ENCODE measurements around the gene GIT2. TPM values are rescaled to one million over a fixed set of nuclear protein-coding genes. Genes with fewer than 3 reads are reported as not detected.

Gene GIT2
- total RNA-seq, 1 donor: 43.4 TPM

- peak overlapping the region; percentile 39 for H2AFZ ChIP-seq (ENCODE audit: low read length)
- no peaks in the 10 kb centered on the region for H3K27me3 ChIP-seq (ENCODE audit: insufficient read depth, low read length)
- peak; percentile 58 for DNase-seq (ENCODE audit: insufficient read length, low spot score, missing footprints)
- peaks cover 11% of the 10 kb centered on the region for H4K20me1 ChIP-seq (ENCODE audit: insufficient read depth, low read length)
- peak overlapping the region; percentile 95 for H3K27ac ChIP-seq (ENCODE audit: low read depth, low read length)
- TF ChIP-seq CTCF (IDR thresholded peaks at IDR 0.05; ENCODE audit: extremely low read depth, low read depth, low read length): no peak
- H3K4me2 ChIP-seq (ENCODE audit: insufficient read depth, low read length): peak overlapping the region; percentile 96
- H3K4me1 ChIP-seq (ENCODE audit: insufficient read depth, low read length): peaks cover 38% of the 10 kb centered on the region
- no peaks in the 10 kb centered on the region for H3K9me3 ChIP-seq (ENCODE audit: low read depth, low read length)
- H3K4me3 ChIP-seq (ENCODE audit: insufficient read depth, low read length): peak overlapping the region; percentile 90
- H3K79me2 ChIP-seq (ENCODE audit: insufficient read depth, low read length): peaks cover 59% of the 10 kb centered on the region
- peaks cover 14% of the 10 kb centered on the region for H3K36me3 ChIP-seq (ENCODE audit: insufficient read depth, low read length)
Measured at GRCh38 chr12:109999983-110000505, 3.9 kb upstream of the GIT2 start.

- Histone ChIP-seq H2AFZ (ENCODE audit: low read length) (peak overlapping the region; percentile 39), H3K36me3 (ENCODE audit: insufficient read depth, low read length) (peaks cover 14% of the 10 kb centered on the region), H3K4me2 (ENCODE audit: insufficient read depth, low read length) (peak overlapping the region; percentile 96), H3K27ac (ENCODE audit: low read depth, low read length) (peak overlapping the region; percentile 95), H3K27me3 (ENCODE audit: insufficient read depth, low read length) (no peaks in the 10 kb centered on the region), H4K20me1 (ENCODE audit: insufficient read depth, low read length) (peaks cover 15% of the 10 kb centered on the region), H3K79me2 (ENCODE audit: insufficient read depth, low read length) (peaks cover 59% of the 10 kb centered on the region), H3K4me3 (ENCODE audit: insufficient read depth, low read length) (peak overlapping the region; percentile 90), H3K9me3 (ENCODE audit: low read depth, low read length) (no peaks in the 10 kb centered on the region), H3K4me1 (ENCODE audit: insufficient read depth, low read length) (peaks cover 43% of the 10 kb centered on the region)
- no peak for DNase-seq (ENCODE audit: insufficient read length, low spot score, missing footprints)
- no peak for TF ChIP-seq CTCF (IDR thresholded peaks at IDR 0.05; ENCODE audit: extremely low read depth, low read depth, low read length)
Measured at GRCh38 chr12:109999649-109999971, 3.4 kb upstream of the GIT2 start.

GRCh38 chr12:109998904-109999648 lies 2.9 kb upstream of the GIT2 start, which contains the start of gene ANKRD13A:
ANKRD13A (plus strand) TSS chr12:109999430; CDS start chr12:109999689, 259 bp downstream.
- H3K4me1 ChIP-seq (ENCODE audit: insufficient read depth, low read length): peaks cover 48% of the 10 kb centered on the region
- no peaks in the 10 kb centered on the region for H3K27me3 ChIP-seq (ENCODE audit: insufficient read depth, low read length)
- peaks cover 59% of the 10 kb centered on the region for H3K79me2 ChIP-seq (ENCODE audit: insufficient read depth, low read length)
- peak within 1 kb of the TSS; percentile 95 for H2AFZ ChIP-seq (ENCODE audit: low read length)
- no peaks in the 10 kb centered on the region for H3K9me3 ChIP-seq (ENCODE audit: low read depth, low read length)
- peak; percentile 97 for DNase-seq (ENCODE audit: insufficient read length, low spot score, missing footprints)
- peak within 1 kb of the TSS; percentile 95 for H3K27ac ChIP-seq (ENCODE audit: low read depth, low read length)
- H3K36me3 ChIP-seq (ENCODE audit: insufficient read depth, low read length): peaks cover 14% of the 10 kb centered on the region
- H3K4me2 ChIP-seq (ENCODE audit: insufficient read depth, low read length): peak within 1 kb of the TSS; percentile 96
- peak within 1 kb of the TSS; percentile 90 for H3K4me3 ChIP-seq (ENCODE audit: insufficient read depth, low read length)
- TF ChIP-seq CTCF (IDR thresholded peaks at IDR 0.05; ENCODE audit: extremely low read depth, low read depth, low read length): no peak
- H4K20me1 ChIP-seq (ENCODE audit: insufficient read depth, low read length): peaks cover 21% of the 10 kb centered on the region

- H3K4me3 ChIP-seq (ENCODE audit: insufficient read depth, low read length): peak overlapping the region; percentile 90
- H3K4me2 ChIP-seq (ENCODE audit: insufficient read depth, low read length): peak overlapping the region; percentile 96
- peaks cover 7% of the 10 kb centered on the region for H3K36me3 ChIP-seq (ENCODE audit: insufficient read depth, low read length)
- H3K4me1 ChIP-seq (ENCODE audit: insufficient read depth, low read length): peaks cover 52% of the 10 kb centered on the region
- H3K27me3 ChIP-seq (ENCODE audit: insufficient read depth, low read length): no peaks in the 10 kb centered on the region
- H3K79me2 ChIP-seq (ENCODE audit: insufficient read depth, low read length): peaks cover 59% of the 10 kb centered on the region
- no peaks in the 10 kb centered on the region for H3K9me3 ChIP-seq (ENCODE audit: low read depth, low read length)
- peak overlapping the region; percentile 95 for H3K27ac ChIP-seq (ENCODE audit: low read depth, low read length)
- DNase-seq (ENCODE audit: insufficient read length, low spot score, missing footprints): peak; percentile 74
- peaks cover 25% of the 10 kb centered on the region for H4K20me1 ChIP-seq (ENCODE audit: insufficient read depth, low read length)
- TF ChIP-seq CTCF (IDR thresholded peaks at IDR 0.05; ENCODE audit: extremely low read depth, low read depth, low read length): no peak
- peak overlapping the region; percentile 95 for H2AFZ ChIP-seq (ENCODE audit: low read length)
Measured at GRCh38 chr12:109998241-109998903, 2.2 kb upstream of the GIT2 start.

All from osteoblast (primary cell).